ENCODE results near the gene EPS8L3. TPM values are rescaled to one million over a fixed set of nuclear protein-coding genes. Genes with fewer than 3 reads are reported as not detected.

EPS8L3 gene
- total RNA-seq, 1 experiment from 2014 or later, result not detected

GRCh38 chr1:109788695-109789521, 25.2 kb upstream of the EPS8L3 start:
- H3K36me3 ChIP-seq, result no peaks in the 10 kb centered on the region
- DNase-seq (ENCODE audit: low read depth in 1 of 2, low spot score in 2 of 2), result peak in 1 of 2 experiments; percentile 39
- H3K9me3 ChIP-seq (replicated peaks), result 0 out of 2 replicates have a peak, but pooled peaks cover 3% of the 10 kb centered on the region
- peaks cover 67% of the 10 kb centered on the region for H3K4me1 ChIP-seq (replicated peaks)
- no peaks in the 10 kb centered on the region for H3K27me3 ChIP-seq (replicated peaks)
- no peak overlapping the region for H3K27ac ChIP-seq
- no peak overlapping the region for H3K4me3 ChIP-seq

GRCh38 chr1:109787845-109788601, 24.3 kb upstream of the EPS8L3 start:
- Histone ChIP-seq H3K4me3 (no peak overlapping the region), H3K27me3 (replicated peaks) (no peaks in the 10 kb centered on the region), H3K9me3 (replicated peaks) (0 out of 2 replicates have a peak, but pooled peaks cover 3% of the 10 kb centered on the region), H3K4me1 (replicated peaks) (peaks cover 67% of the 10 kb centered on the region), H3K27ac (no peak overlapping the region), H3K36me3 (no peaks in the 10 kb centered on the region)
- peak in 1 of 2 experiments; percentile 46 for DNase-seq (ENCODE audit: low read depth in 1 of 2, low spot score in 2 of 2)

DNA sequence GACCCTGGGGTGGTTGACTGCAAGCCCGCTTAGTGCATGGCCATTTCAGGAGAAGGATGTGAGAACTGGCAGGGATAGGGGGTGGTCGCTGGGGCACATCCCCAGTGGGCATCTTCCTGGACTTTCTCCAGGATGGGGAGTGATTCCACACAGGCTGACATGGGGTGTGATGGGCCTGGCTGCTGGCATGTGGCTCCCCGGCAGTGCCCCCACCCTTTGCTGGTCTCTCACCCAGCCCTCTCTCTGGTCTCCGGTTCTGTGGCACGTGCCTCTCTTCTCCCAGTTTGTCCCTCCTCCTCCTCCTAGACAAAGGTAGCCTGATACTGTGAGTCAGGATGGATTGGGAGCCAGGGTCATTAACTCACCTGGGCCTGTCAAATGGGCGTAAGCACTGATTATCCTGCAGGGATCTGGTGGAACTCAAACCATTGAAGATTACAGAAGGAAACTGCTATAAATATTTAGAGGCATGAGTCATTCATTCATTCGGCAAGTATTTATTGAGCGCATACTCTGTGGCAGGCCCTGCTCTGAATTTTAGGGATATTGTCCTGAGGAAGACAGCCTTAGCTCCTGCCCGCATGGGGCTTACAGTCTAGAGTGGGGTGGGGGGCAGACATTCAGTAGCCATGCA, 23.6 kb upstream of the EPS8L3 start:
- H3K9me3 ChIP-seq (replicated peaks), result 0 out of 2 replicates have a peak, but pooled peaks cover 3% of the 10 kb centered on the region
- H3K4me1 ChIP-seq (replicated peaks), result peaks cover 67% of the 10 kb centered on the region
- H3K4me3 ChIP-seq, result no peak overlapping the region
- H3K27ac ChIP-seq, result no peak overlapping the region
- H3K36me3 ChIP-seq, result no peaks in the 10 kb centered on the region
- no peaks in the 10 kb centered on the region for H3K27me3 ChIP-seq (replicated peaks)
- peak in 1 of 2 experiments; percentile 50 for DNase-seq (ENCODE audit: low read depth in 1 of 2, low spot score in 2 of 2)

- H3K27me3 ChIP-seq (replicated peaks), result no peaks in the 10 kb centered on the region
- no peak overlapping the region for H3K4me3 ChIP-seq
- no peaks in the 10 kb centered on the region for H3K36me3 ChIP-seq
- no peak overlapping the region for H3K27ac ChIP-seq
- DNase-seq (ENCODE audit: low read depth in 1 of 2, low spot score in 2 of 2), result peak in 1 of 2 experiments; percentile 47
- peaks cover 61% of the 10 kb centered on the region for H3K4me1 ChIP-seq (replicated peaks)
- H3K9me3 ChIP-seq (replicated peaks), result 0 out of 2 replicates have a peak, but pooled peaks cover 3% of the 10 kb centered on the region
Observed at GRCh38 chr1:109786531-109787021, 22.9 kb upstream of the EPS8L3 start.

DNA sequence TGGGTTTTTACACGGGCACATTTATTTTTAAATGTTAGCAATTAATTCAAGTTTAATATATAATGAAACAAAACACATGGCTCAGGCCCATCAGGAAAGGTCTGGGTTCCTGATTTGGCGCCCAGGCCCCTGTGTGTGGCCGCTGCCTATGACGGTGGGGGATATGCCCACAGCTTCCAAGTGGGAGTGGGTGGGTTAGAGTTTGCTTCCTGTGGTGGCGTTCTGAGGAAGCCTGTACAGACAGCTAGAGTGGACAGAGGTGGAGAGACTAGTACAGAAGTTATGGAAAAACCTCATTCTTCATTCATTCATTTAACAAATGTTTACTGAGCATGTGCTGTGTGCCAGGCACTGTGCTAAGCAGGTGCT, 22.4 kb upstream of the EPS8L3 start:
- Histone ChIP-seq H3K27ac (no peak overlapping the region), H3K9me3 (replicated peaks) (0 out of 2 replicates have a peak, but pooled peaks cover 3% of the 10 kb centered on the region), H3K27me3 (replicated peaks) (no peaks in the 10 kb centered on the region), H3K36me3 (no peaks in the 10 kb centered on the region), H3K4me3 (no peak overlapping the region), H3K4me1 (replicated peaks) (peaks cover 56% of the 10 kb centered on the region)
- peak in 1 of 2 experiments; percentile 16 for DNase-seq (ENCODE audit: low read depth in 1 of 2, low spot score in 2 of 2)

GRCh38 chr1:109785446-109786111, 21.9 kb upstream of the EPS8L3 start:
- no peak overlapping the region for H3K4me3 ChIP-seq
- no peak overlapping the region for H3K27ac ChIP-seq
- peak in 1 of 2 experiments; percentile 31 for DNase-seq (ENCODE audit: low read depth in 1 of 2, low spot score in 2 of 2)
- no peaks in the 10 kb centered on the region for H3K27me3 ChIP-seq (replicated peaks)
- H3K9me3 ChIP-seq (replicated peaks), result 0 out of 2 replicates have a peak, but pooled peaks cover 2% of the 10 kb centered on the region
- peaks cover 51% of the 10 kb centered on the region for H3K4me1 ChIP-seq (replicated peaks)
- no peaks in the 10 kb centered on the region for H3K36me3 ChIP-seq

DNA sequence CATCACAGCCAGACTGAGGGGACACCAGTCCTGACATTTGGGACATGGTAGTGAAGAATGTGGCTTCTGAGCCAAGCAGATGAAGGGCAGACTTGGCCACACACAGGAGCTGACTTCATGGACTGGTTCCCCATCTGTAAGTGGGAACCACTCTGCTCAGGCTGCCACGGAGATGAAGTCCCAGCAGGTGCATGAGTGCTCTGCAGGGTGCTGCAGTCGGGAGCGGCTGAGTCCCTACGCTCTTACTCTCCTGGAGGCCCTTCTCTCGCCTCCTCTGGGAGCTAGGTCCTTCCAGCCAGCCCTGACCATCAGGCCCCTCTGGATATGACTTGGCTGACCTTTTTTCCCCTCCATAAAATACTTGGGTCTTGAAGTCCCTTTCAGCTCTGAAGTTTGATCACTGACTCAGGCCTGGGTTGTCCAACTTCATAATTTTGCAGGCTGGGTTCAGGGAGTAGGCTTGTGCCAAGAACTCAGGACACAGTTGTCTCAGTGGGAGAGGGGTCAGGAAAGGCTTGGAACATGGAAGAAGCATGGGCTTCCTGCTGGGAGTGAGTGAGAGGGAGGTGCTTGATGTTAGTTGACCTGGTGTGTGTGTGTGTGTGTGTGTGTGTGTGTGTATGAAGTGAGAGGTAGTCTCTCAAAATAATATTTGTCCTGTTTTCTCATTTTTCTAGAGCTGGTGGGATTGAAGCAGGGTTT, 21.0 kb upstream of the EPS8L3 start:
- no peaks in the 10 kb centered on the region for H3K36me3 ChIP-seq
- H3K27ac ChIP-seq, result no peak overlapping the region
- H3K27me3 ChIP-seq (replicated peaks), result no peaks in the 10 kb centered on the region
- DNase-seq (ENCODE audit: low read depth in 1 of 2, low spot score in 2 of 2), result no peak
- no peak overlapping the region for H3K4me3 ChIP-seq
- no peaks in the 10 kb centered on the region for H3K9me3 ChIP-seq (replicated peaks)
- peaks cover 48% of the 10 kb centered on the region for H3K4me1 ChIP-seq (replicated peaks)

DNA sequence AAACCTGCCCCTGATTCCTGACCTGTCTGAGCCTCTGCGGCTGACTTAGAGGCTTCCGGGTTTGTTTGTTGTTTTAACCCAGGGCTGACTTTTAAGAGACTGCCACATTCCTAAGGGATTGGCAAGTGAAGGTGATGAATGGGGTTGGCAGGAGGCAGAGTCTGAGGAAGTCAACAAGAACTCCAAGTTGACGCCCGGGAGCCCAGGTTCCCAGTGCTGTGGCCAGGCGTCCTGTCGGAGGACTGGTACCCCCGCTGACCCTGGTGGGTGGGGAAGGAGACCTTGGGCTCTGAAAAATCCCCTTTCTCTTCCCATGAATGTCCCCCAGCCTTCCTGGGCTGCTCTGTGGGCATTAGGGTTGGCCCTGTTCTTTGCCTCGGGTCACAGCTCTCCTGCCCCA, 19.7 kb upstream of the EPS8L3 start:
- Histone ChIP-seq H3K27me3 (replicated peaks) (no peaks in the 10 kb centered on the region), H3K4me1 (replicated peaks) (peaks cover 48% of the 10 kb centered on the region), H3K9me3 (replicated peaks) (no peaks in the 10 kb centered on the region), H3K36me3 (no peaks in the 10 kb centered on the region), H3K27ac (peak overlapping the region; percentile 88), H3K4me3 (no peak overlapping the region)
- peak; percentile 73 to 87 for DNase-seq (ENCODE audit: low read depth in 1 of 2, low spot score in 2 of 2)

- Histone ChIP-seq H3K9me3 (replicated peaks) (no peaks in the 10 kb centered on the region), H3K27me3 (replicated peaks) (no peaks in the 10 kb centered on the region), H3K4me3 (no peak overlapping the region), H3K36me3 (no peaks in the 10 kb centered on the region), H3K27ac (no peak overlapping the region), H3K4me1 (replicated peaks) (peaks cover 43% of the 10 kb centered on the region)
- DNase-seq (ENCODE audit: low read depth in 1 of 2, low spot score in 2 of 2), result no peak
Observed at GRCh38 chr1:109782927-109783326, 19.2 kb upstream of the EPS8L3 start.

- DNase-seq (ENCODE audit: low read depth in 1 of 2, low spot score in 2 of 2), result no peak
Observed at GRCh38 chr1:109782514-109782913, 18.8 kb upstream of the EPS8L3 start.

DNA sequence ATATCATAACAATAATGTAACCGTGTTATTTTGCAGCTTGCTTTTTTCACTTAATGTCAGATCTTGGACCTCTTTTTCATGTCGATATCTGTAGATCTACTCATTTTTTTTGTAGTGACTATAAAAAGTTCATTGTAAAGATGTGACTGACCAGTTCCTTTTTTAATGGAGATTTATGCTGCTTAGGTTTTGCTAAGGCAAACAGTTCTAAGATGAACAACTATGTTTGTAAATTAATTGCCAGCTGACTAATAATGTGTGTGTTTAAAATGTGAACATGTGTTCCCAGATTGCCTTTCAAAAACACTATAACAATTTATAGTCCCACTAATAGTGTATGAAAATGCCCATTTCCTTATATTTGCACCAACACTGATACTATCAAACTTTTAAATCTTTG, 18.1 kb upstream of the EPS8L3 start:
- Histone ChIP-seq H3K36me3 (no peaks in the 10 kb centered on the region), H3K27ac (no peak overlapping the region), H3K27me3 (replicated peaks) (no peaks in the 10 kb centered on the region), H3K9me3 (replicated peaks) (no peaks in the 10 kb centered on the region), H3K4me3 (no peak overlapping the region), H3K4me1 (replicated peaks) (peaks cover 37% of the 10 kb centered on the region)
- no peak for DNase-seq (ENCODE audit: low read depth in 1 of 2, low spot score in 2 of 2)

More at GRCh38 chr1:109782514-109782913, 18.8 kb upstream of the EPS8L3 start:
- no peaks in the 10 kb centered on the region for H3K9me3 ChIP-seq (replicated peaks)
- H3K36me3 ChIP-seq, result no peaks in the 10 kb centered on the region
- no peak overlapping the region for H3K27ac ChIP-seq
- H3K27me3 ChIP-seq (replicated peaks), result no peaks in the 10 kb centered on the region
- H3K4me3 ChIP-seq, result no peak overlapping the region
- peaks cover 39% of the 10 kb centered on the region for H3K4me1 ChIP-seq (replicated peaks)

DNA sequence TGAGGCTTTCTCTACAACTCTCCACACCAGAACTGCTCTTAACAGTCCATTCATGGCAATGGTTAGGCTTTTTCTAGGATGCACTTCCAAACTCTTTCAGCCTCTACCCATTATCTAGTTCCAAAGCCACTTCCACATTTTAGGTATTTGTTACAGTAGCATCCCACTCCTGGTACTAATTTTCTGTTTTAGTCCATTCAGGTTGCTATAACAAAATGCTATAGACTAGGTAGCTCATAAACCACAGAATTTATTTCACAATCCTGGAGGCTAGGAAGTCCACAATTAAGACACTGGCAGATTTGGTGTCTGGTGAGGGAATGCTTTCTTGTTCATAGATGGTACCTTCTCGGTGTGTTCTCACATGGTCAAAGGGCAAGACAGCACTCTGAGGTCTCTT, 17.3 kb upstream of the EPS8L3 start:
- no peak for DNase-seq (ENCODE audit: low read depth in 1 of 2, low spot score in 2 of 2)

More for the DNA sequence above, 17.3 kb upstream of the EPS8L3 start:
- H3K27ac ChIP-seq, result no peak overlapping the region
- H3K4me3 ChIP-seq, result no peak overlapping the region
- no peaks in the 10 kb centered on the region for H3K27me3 ChIP-seq (replicated peaks)
- H3K4me1 ChIP-seq (replicated peaks), result peaks cover 32% of the 10 kb centered on the region
- H3K9me3 ChIP-seq (replicated peaks), result no peaks in the 10 kb centered on the region
- H3K36me3 ChIP-seq, result no peaks in the 10 kb centered on the region

All from SJSA1 (cell line).